Gastrocnemius medialis (tissue), 4 donors: Measurements from ENCODE around the gene NTSR2.

Source experiments
- POLR2A ChIP-seq, 2 donors: fragments of 450-650 bp; IDR thresholded peaks; one replicate each; pipeline ENCODE4 v1.6.1; 2017; ENCODE audit warnings: antibody characterized with exemption in 2 of 2, mild to moderate bottlenecking in 2 of 2, moderate library complexity in 2 of 2
- TF ChIP-seq, protein P1 (sequence below), 5 experiments: fragments of 450-650 bp in 3 of 5; fragments of 200-600 bp in 2 of 5; sonication (generic) in 2 of 5; IDR thresholded peaks in 4 of 5; conservative IDR thresholded peaks in 1 of 5; 1 replicate in 4 of 5; 2 replicates in 1 of 5; pipeline ENCODE4 v1.5.1; 2016 to 2019; ENCODE audit warnings: antibody characterized with exemption in 5 of 5, mild to moderate bottlenecking in 3 of 5, moderate library complexity in 3 of 5

GRCh38 chr2:11701751-11702301 is 31.8 kb upstream of the NTSR2 start:
- no peak for TF ChIP-seq POLR2A (IDR thresholded peaks at IDR 0.05)
- TF ChIP-seq, protein P1, sequence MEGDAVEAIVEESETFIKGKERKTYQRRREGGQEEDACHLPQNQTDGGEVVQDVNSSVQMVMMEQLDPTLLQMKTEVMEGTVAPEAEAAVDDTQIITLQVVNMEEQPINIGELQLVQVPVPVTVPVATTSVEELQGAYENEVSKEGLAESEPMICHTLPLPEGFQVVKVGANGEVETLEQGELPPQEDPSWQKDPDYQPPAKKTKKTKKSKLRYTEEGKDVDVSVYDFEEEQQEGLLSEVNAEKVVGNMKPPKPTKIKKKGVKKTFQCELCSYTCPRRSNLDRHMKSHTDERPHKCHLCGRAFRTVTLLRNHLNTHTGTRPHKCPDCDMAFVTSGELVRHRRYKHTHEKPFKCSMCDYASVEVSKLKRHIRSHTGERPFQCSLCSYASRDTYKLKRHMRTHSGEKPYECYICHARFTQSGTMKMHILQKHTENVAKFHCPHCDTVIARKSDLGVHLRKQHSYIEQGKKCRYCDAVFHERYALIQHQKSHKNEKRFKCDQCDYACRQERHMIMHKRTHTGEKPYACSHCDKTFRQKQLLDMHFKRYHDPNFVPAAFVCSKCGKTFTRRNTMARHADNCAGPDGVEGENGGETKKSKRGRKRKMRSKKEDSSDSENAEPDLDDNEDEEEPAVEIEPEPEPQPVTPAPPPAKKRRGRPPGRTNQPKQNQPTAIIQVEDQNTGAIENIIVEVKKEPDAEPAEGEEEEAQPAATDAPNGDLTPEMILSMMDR (IDR thresholded peaks at IDR 0.05 in 4 of 5, conservative IDR thresholded peaks at IDR 0.05 in 1 of 5): no peak
